ENCODE measurements around the gene LRRC23.

LRRC23 gene

GRCh38 chr12:6956021-6956727, 51.6 kb downstream of the LRRC23 start:
- DNase-seq (ENCODE audit: low read depth in 2 of 2), result no peak

DNA sequence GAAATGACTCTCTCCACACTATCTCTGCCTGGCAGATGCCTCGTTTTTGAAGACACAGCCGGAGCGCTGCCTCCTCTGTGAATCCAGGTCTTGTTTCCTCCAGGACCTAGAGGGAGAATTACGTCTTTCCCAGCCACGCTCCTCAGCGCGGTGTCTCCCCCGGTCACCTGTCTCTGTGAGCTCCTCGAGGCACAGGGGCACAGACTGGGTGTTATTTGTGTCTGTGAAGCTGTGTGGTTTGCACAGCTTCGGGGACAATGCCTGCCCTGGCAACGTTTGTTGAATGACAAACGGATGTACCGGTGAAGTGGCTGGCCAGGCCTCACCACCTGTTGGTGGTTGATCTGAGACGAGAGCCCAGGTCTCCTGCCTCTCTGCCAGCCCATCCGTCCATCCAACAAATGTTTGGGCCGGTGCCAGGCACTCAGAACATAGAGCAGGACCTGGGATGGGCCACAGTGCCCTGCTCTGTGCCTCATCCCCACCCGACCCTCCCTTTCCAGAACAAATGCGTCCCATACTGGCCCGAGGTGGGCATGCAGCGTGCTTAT, 52.6 kb downstream of the LRRC23 start:
- no peak for DNase-seq (ENCODE audit: low read depth in 2 of 2)

- no peak for DNase-seq (ENCODE audit: low read depth in 2 of 2)
Measured at GRCh38 chr12:6957741-6958608, 53.4 kb downstream of the LRRC23 start.

GRCh38 chr12:6958609-6959057, 54.0 kb downstream of the LRRC23 start:
- no peak for DNase-seq (ENCODE audit: low read depth in 2 of 2)

DNA sequence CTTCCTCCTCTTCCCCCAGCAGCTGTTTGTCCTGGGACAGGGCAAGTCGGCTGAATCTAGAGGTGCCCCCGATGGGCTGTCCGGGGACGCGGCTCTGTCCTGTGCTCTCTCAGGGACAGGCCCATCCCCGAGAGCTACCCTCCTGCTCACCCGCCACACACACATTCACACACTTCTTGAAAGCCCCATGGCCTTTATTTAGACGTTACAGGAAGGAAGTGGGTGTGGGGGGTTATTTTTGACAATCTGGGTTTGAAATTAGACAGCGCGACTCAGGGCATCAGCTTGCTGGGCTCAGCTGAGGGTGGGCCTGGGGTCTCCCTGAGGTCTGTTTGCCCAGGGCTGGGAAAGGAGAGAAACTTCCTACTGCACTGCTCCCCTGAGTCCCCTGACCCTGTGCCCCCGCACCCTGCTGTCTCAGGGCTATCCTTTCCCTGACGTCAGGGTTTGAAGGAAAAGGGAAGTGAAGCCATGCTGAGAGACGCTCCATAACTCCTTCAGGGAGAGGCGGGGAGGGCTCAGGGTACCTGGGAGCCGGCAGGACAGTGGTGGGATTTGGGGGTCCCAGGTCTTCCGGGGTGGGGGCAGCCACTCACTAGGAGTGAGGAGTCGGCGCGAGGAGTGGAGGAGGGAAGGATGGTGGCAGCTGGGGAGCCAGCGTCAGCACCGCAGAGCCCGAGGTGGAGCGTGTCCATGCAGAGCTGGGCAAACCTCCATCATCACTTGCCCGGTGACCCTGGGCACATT, 54.6 kb downstream of the LRRC23 start:
- no peak for DNase-seq (ENCODE audit: low read depth in 2 of 2)

GRCh38 chr12:6959805-6960592, 55.4 kb downstream of the LRRC23 start:
- DNase-seq (ENCODE audit: low read depth in 2 of 2), result no peak

DNA sequence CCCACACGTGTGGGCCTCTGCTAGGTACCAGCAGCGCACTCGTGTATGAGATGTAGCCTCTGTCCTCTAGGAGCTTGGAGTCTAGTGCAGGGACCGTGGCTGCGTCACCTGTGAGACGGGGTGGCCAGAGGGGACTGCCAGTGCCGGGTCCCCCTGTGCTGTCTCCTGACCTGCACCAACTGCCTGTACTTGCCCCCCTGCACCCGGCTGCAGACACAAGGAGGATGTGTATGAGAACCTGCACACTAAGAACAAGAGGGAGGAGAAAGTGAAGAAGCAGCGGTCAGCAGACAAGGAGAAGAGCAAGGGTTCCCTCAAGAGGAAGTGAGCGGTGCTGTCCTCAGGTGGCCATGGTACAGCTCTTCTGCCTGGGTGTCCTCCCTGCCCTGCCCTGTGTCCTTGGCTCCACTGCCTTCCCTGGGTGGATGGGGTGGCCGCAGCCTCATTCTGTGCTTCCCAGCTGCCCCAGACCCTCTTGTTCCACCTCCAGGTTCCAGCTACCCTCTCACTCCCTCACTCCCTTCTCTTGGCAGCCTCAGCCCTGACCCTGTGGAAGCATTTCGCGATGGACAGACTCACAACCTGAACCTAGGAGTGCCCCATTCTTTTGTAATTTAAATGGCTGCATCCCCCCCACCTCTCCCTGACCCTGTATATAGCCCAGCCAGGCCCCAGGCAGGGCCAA, 56.1 kb downstream of the LRRC23 start:
- no peak for DNase-seq (ENCODE audit: low read depth in 2 of 2)

DNA sequence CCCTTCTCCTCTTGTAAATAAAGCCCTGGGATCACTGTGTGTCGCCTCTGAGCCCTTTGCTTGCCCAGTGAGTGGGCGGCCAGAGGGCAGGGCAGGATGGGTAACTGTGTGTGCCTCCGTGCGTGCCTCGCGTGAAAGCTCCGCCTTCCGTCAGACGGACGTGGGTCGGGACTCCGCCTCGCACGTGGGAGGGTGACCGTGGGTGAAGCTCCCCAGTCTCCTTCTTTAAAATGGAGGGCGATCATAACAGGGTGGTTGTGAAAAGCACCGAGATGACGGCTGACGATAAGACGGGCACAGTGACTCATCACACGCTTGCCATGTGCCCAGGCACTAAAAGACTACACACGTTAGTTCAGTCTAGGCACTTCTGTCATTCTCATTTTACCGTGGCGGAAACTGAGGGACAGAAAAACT, 56.7 kb downstream of the LRRC23 start:
- no peak for DNase-seq (ENCODE audit: low read depth in 2 of 2)

- DNase-seq (ENCODE audit: low read depth in 2 of 2), result peak; percentile 47 to 56
Measured at GRCh38 chr12:6961695-6962284, 57.2 kb downstream of the LRRC23 start.

DNA sequence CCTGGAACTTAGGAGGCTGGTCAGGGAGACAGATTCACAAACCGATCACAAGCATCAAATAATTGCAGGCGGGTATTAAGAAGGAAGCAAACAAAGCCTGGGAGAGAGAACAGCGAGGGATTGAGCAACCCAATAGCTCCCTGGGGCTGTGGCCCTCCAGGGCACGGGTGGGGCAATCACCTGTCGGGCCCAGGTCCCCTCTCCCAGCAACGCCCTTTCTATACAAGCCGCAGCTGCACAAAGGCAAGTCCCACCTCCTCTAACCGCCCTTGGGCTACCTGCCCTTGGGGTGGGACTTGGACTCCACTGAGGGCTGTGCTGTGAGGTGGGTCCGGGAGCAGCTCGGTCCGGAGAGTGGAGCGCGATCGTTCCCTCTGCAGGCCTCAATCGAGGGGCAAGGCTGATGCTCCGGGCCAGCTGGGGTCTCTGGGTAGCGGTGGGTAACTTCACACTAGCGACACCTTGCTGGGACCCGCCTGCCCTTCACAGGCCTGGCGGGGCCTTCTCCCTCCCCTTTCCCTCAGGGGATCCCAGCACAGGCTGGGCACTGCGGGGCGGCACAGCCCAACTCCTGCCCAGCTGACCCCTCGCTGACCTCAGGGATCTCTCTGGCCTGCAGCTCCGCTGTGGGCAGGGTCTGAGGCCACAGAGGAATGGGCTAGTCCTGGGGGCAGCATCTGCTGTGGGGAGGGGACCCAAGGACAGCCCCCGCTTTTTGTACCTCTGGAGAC, 57.8 kb downstream of the LRRC23 start:
- DNase-seq (ENCODE audit: low read depth in 2 of 2), result no peak

DNA sequence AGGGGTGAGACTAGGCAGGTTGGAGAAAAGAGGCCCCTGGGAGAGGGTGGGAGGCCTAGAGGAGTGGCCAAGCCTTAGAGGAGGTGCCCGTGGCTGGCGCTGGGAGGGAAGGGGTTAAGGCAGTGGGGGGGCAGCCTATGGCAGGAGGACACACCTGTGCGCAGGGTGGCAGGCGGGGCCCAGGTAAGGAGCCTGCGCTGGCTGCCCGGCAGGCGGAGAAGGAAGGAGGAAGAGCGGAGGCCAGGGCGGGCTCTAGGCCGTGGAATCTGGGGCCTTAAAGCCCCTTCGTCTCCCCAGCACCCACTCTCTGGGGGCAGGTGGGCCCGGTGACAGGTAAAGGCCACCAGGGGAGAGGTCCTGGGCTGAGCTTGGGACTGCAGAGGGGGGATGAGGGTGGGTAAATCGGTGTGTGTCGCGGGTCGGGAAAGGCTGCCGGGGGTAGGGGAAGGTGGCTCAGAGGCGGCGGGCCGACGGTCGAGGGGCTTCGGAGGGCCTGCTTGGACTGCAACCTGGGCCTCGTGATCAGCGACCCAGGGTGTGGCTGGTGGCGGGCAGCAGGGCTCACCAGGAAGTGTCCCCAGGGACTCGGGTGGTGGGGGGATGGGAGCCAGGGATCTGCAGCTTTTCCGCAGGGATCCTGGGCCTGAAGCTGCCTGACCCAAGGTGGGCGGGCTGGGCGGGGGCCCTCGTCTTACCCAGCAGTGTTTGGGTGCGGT, 58.6 kb downstream of the LRRC23 start:
- DNase-seq (ENCODE audit: low read depth in 2 of 2), result no peak
